Stomach (tissue), 9 donors: ENCODE measurements around the gene KCNIP2. TPM values are rescaled to one million over a fixed set of nuclear protein-coding genes. Genes with fewer than 3 reads are reported as not detected.

Experiments used
- DNase-seq, 2 donors: peaks; one replicate each; pipeline versions ENCODE4 v3.0.0 to v3.0.0-alpha.2; 2013 to 2019
- H3K27ac ChIP-seq, 5 donors: fragments of 200-600 bp in 4 of 5; sonication (generic) in 4 of 5; one replicate each; pipeline ENCODE4 v1.5.1; 2013 to 2019; ENCODE audit warnings: mild to moderate bottlenecking in 1 of 5, moderate library complexity in 1 of 5
- H3K27me3 ChIP-seq, 3 donors: fragments of 200-600 bp; sonication (generic); one replicate each; pipeline ENCODE4 v1.5.1; 2017 to 2019; ENCODE audit warnings: mixed run types in 1 of 3
- H3K36me3 ChIP-seq, 4 donors: fragments of 200-600 bp; sonication (generic); 1 replicate in 3 of 4; 2 replicates in 1 of 4; pipeline ENCODE4 v1.5.1; 2016 to 2019
- H3K4me1 ChIP-seq, 4 donors: fragments of 200-600 bp; sonication (generic); one replicate each; pipeline ENCODE4 v1.5.1; 2016 to 2019
- H3K4me3 ChIP-seq, 4 donors: fragments of 200-600 bp; sonication (generic) in 3 of 4; one replicate each; pipeline ENCODE4 v1.5.1; 2016 to 2019; ENCODE audit warnings: mild to moderate bottlenecking in 1 of 4
- H3K9me3 ChIP-seq, 4 donors: fragments of 200-600 bp; sonication (generic); one replicate each; pipeline ENCODE4 v1.5.1; 2016 to 2019
- CTCF ChIP-seq, 7 experiments: fragments of 450-650 bp in 4 of 7; fragments of 200-600 bp in 3 of 7; sonication (generic) in 3 of 7; IDR thresholded peaks; one replicate each; pipeline ENCODE4 v1.5.1; 2016 to 2019; ENCODE audit warnings: antibody characterized with exemption in 7 of 7, control low read depth in 2 of 7, mild to moderate bottlenecking in 1 of 7
- EP300 ChIP-seq: sonication (generic); formaldehyde crosslinking; IDR thresholded peaks from one replicate; pipeline ENCODE4 v1.6.1; 2017; ENCODE audit warnings: antibody characterized with exemption
- POLR2A ChIP-seq, 4 donors: fragments of 450-650 bp; IDR thresholded peaks; one replicate each; pipeline ENCODE4 v1.6.1; 2016; ENCODE audit warnings: antibody characterized with exemption in 4 of 4, control low read depth in 2 of 4, mild to moderate bottlenecking in 1 of 4, moderate library complexity in 1 of 4
- POLR2AphosphoS5 ChIP-seq, 3 donors: sonication (generic); formaldehyde crosslinking; IDR thresholded peaks; one replicate each; pipeline ENCODE4 v1.6.1; 2016; ENCODE audit warnings: antibody characterized with exemption in 3 of 3
- WGBS, 5 donors: extraction: QIAGEN DNeasy Blood & Tissue Kit in 3 of 5; methylation state at CpG; one replicate each; pipeline versions ENCODE4 v1.1.5 to v1.1.7; 2013 to 2018; 5-methylcytosine and 5-hydroxymethylcytosine counted together
- intact Hi-C: fragments of 100-400 bp; cut with DNase I; formaldehyde crosslinking; loops from one replicate; pipeline ENCODE4 v1.15.1; 2023; ENCODE audit warnings: low total_unique reads
- polyA plus RNA-seq, 3 donors: library from polyadenylated mRNA; stranded (reverse); fragments of 200-250 nt; gene quantifications; one replicate each; pipeline ENCODE4 v1.2.3, GENCODE V29; 2013
- total RNA-seq, 5 donors: library from RNA; depleted of rRNA; stranded (reverse); fragments of >200 nt; gene quantifications; one replicate each; pipeline versions ENCODE4 v1.1.0 to v1.2.3, GENCODE V29; 2014 to 2016
- donor health status: healthy with polysubstance abuse.
- donor health status: Bipolar disorder and iron deficiency.
- donor health status: healthy.

The KCNIP2 gene
- total and polyA plus RNA-seq, 8 donors: 0.62 to 5.7 (median 1.3) TPM; not detected in 3

- no peaks in the 10 kb centered on the region for H3K4me1 ChIP-seq
- WGBS, 5 donors: 80 to 91% (median 87%) methylated on average over 2 of the region's 2 CpGs
These were observed 44.8 kb upstream of the KCNIP2 start for GRCh38 chr10:101888251-101888949.

GRCh38 chr10:101887775-101888174, 44.2 kb upstream of the KCNIP2 start:
- no peak for DNase-seq
- H3K9me3 ChIP-seq: no peaks in the 10 kb centered on the region
- TF ChIP-seq POLR2AphosphoS5 (IDR thresholded peaks at IDR 0.05) (no peak), POLR2A (IDR thresholded peaks at IDR 0.05) (no peak), EP300 (no peak), CTCF (IDR thresholded peaks at IDR 0.05) (no peak)
- H3K27ac ChIP-seq: no peak overlapping the region
- no peak overlapping the region for H3K4me3 ChIP-seq
- intact Hi-C loops: no loop called here
- no peaks in the 10 kb centered on the region for H3K27me3 ChIP-seq
- WGBS, 5 donors: 78 to 90% (median 87%) methylated on average over 5 of the region's 5 CpGs
- H3K4me1 ChIP-seq: no peaks in the 10 kb centered on the region
- peaks cover 0 to 26% (median 11%) of the 10 kb centered on the region in 4 donors for H3K36me3 ChIP-seq

More at GRCh38 chr10:101888251-101888949, 44.8 kb upstream of the KCNIP2 start:
- Histone ChIP-seq H3K36me3 (peaks cover 0 to 21% (median 11%) of the 10 kb centered on the region in 4 donors), H3K27ac (no peak overlapping the region), H3K4me3 (no peak overlapping the region), H3K9me3 (no peaks in the 10 kb centered on the region), H3K27me3 (no peaks in the 10 kb centered on the region)
- no peak for TF ChIP-seq EP300
- TF ChIP-seq POLR2A (IDR thresholded peaks at IDR 0.05): no peak
- TF ChIP-seq POLR2AphosphoS5 (IDR thresholded peaks at IDR 0.05): no peak
- TF ChIP-seq CTCF (IDR thresholded peaks at IDR 0.05): no peak
- DNase-seq: no peak
- intact Hi-C loops: no loop called here

GRCh38 chr10:101886521-101887312, 43.1 kb upstream of the KCNIP2 start:
- Histone ChIP-seq H3K27ac (no peak overlapping the region), H3K4me3 (no peak overlapping the region), H3K9me3 (no peaks in the 10 kb centered on the region), H3K27me3 (no peaks in the 10 kb centered on the region), H3K4me1 (no peaks in the 10 kb centered on the region), H3K36me3 (peaks cover 0 to 26% (median 11%) of the 10 kb centered on the region in 4 donors)
- WGBS, 5 donors: 83 to 95% (median 89%) methylated on average over 1 of the region's 1 CpG
- TF ChIP-seq EP300 (no peak), POLR2A (IDR thresholded peaks at IDR 0.05) (no peak), POLR2AphosphoS5 (IDR thresholded peaks at IDR 0.05) (no peak), CTCF (IDR thresholded peaks at IDR 0.05) (no peak)
- no peak for DNase-seq
- intact Hi-C loops: no loop called here

GRCh38 chr10:101881036-101881774, 37.6 kb upstream of the KCNIP2 start:
- Histone ChIP-seq H3K36me3 (peaks cover 0 to 18% (median 6%) of the 10 kb centered on the region in 4 donors), H3K27ac (no peak overlapping the region), H3K4me1 (peaks cover 0 to 8% (median 0%) of the 10 kb centered on the region in 4 donors), H3K9me3 (no peaks in the 10 kb centered on the region), H3K4me3 (no peak overlapping the region), H3K27me3 (no peaks in the 10 kb centered on the region)
- intact Hi-C loops: no loop called here
- no peak for DNase-seq
- TF ChIP-seq POLR2AphosphoS5 (IDR thresholded peaks at IDR 0.05) (no peak), EP300 (no peak), CTCF (IDR thresholded peaks at IDR 0.05) (no peak), POLR2A (IDR thresholded peaks at IDR 0.05) (no peak)
- 74 to 84% (median 78%) methylated on average over 2 of the region's 2 CpGs for WGBS, 5 donors
